Right lobe of liver (tissue), 6 donors: Measurements from ENCODE around the gene SHC2. TPM values are rescaled to one million over a fixed set of nuclear protein-coding genes. Genes with fewer than 3 reads are reported as not detected.

Experiments used
- ATAC-seq, 4 donors: fragments of 200-7000 bp; cut with Tn5 transposase; one replicate each; pipeline ENCODE4 v1.9.1; 2020; ENCODE audit warnings: mild to moderate bottlenecking in 4 of 4, moderate library complexity in 4 of 4
- DNase-seq, 3 donors: peaks; one replicate each; pipeline ENCODE4 v3.0.0-alpha.2; 2020
- H3K27ac ChIP-seq, 3 donors: fragments of 200-600 bp; one replicate each; pipeline ENCODE4 v1.8.0; 2022
- H3K27me3 ChIP-seq, 2 donors: fragments of 200-600 bp; one replicate each; pipeline ENCODE4 v1.8.0; 2022
- H3K36me3 ChIP-seq, 4 donors: fragments of 200-600 bp; sonication (generic) in 1 of 4; one replicate each; pipeline versions ENCODE4 v1.5.1 to v1.8.0; 2017 to 2022; ENCODE audit warnings: control low read depth in 1 of 4
- H3K4me1 ChIP-seq, 4 donors: fragments of 200-600 bp; sonication (generic) in 1 of 4; one replicate each; pipeline versions ENCODE4 v1.5.1 to v1.8.0; 2017 to 2022; ENCODE audit warnings: control low read depth in 1 of 4
- H3K4me3 ChIP-seq, 3 donors: fragments of 200-600 bp; one replicate each; pipeline ENCODE4 v1.8.0; 2022
- H3K9me3 ChIP-seq, 4 donors: fragments of 200-600 bp; sonication (generic) in 1 of 4; one replicate each; pipeline versions ENCODE4 v1.5.1 to v1.8.0; 2017 to 2022; ENCODE audit warnings: control low read depth in 1 of 4
- POLR2A ChIP-seq: fragments of 450-650 bp; IDR thresholded peaks from one replicate; pipeline ENCODE4 v1.6.1; 2017; ENCODE audit warnings: antibody characterized with exemption, mild to moderate bottlenecking
- WGBS: methylation state at CpG from one replicate; pipeline ENCODE4 v1.1.6; 2018; ENCODE audit warnings: low coverage, low lambda C conversion rate; ENCODE audit not compliant: insufficient coverage; ENCODE audit errors: missing lambda C conversion rate; 5-methylcytosine and 5-hydroxymethylcytosine counted together
- intact Hi-C, 2 donors: fragments of 100-400 bp; cut with DNase I; formaldehyde crosslinking; loops; one replicate each; pipeline versions ENCODE4 v1.11.2 to v1.14.1; 2022
- total RNA-seq, 6 experiments: library from RNA; depleted of rRNA in 2 of 6; stranded (reverse); fragments of >200 nt in 2 of 6; fragmentation: NEBNext Ultra II Directional in 3 of 6; extraction: Animal tissue kit (Norgen Biotek cat#: 25700) in 3 of 6; gene quantifications; one replicate each; pipeline versions ENCODE4 v1.1.0 to v1.2.4, GENCODE V29; 2016 to 2023
- TF ChIP-seq, protein P1 (sequence below), 4 donors: fragments of 200-600 bp in 3 of 4; fragments of 450-650 bp in 1 of 4; IDR thresholded peaks; one replicate each; pipeline versions ENCODE4 v1.5.1 to v1.8.0; 2016 to 2022; ENCODE audit warnings: antibody characterized with exemption in 4 of 4, mild to moderate bottlenecking in 2 of 4
- donor health status: DM: no; HTN: yes; CAD: no.
- donor health status: DM: no; HTN: no; CAD: no.
- donor health status: DM: no; HTN: no; CAD: no.
- donor health status: DM: no; HTN: yes; CAD: no.
- donor health status: DM: no; HTN: yes; CAD: no.

SHC2 gene
- total RNA-seq, 6 experiments from 2014 or later, result 48.4 to 69.9 (median 59.1) TPM

DNA sequence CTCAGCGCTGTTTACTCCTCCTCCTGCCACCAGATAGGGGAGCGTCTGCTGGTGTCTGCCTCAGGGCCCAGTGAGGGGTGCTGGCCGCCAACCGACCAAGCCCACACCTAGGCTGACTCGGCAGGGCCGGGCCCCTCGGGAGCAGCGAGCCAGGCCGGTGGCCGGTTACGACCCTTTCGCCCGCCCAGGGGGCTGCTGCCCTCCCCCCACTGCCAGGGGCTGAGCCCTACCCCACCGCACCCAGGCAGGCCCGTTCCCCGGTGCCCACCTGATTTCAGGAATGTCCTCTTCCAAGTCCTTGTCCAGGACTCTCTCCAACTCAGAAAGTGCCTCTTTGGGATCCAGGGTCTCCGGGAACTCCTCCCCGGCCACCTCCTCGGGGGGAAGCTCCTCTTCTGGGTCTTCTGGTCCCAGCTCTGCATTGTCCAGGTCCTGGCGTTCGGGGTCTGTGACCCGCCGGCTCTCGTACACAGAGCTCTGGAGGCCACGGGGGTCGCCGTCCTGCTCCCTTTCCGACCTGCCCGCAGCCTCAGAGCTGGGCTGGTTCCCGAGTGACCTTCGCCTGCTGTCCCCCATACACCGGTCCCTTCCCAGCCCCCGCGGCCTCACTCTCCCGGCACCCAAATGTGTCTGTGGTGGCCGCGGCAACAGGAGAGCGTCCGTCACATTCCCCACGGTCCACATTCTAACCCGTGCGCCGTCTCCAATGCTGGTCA lies 85.3 kb downstream of the SHC2 start:
- Histone ChIP-seq H3K36me3 (no peaks in the 10 kb centered on the region), H3K9me3 (no peaks in the 10 kb centered on the region), H3K27ac (no peak overlapping the region), H3K4me1 (no peaks in the 10 kb centered on the region), H3K4me3 (no peak overlapping the region), H3K27me3 (no peaks in the 10 kb centered on the region)
- DNase-seq (no peak), ATAC-seq (no peak)
- intact Hi-C loops, result no loop called here
- TF ChIP-seq POLR2A, result no peak
- TF ChIP-seq, protein P1, sequence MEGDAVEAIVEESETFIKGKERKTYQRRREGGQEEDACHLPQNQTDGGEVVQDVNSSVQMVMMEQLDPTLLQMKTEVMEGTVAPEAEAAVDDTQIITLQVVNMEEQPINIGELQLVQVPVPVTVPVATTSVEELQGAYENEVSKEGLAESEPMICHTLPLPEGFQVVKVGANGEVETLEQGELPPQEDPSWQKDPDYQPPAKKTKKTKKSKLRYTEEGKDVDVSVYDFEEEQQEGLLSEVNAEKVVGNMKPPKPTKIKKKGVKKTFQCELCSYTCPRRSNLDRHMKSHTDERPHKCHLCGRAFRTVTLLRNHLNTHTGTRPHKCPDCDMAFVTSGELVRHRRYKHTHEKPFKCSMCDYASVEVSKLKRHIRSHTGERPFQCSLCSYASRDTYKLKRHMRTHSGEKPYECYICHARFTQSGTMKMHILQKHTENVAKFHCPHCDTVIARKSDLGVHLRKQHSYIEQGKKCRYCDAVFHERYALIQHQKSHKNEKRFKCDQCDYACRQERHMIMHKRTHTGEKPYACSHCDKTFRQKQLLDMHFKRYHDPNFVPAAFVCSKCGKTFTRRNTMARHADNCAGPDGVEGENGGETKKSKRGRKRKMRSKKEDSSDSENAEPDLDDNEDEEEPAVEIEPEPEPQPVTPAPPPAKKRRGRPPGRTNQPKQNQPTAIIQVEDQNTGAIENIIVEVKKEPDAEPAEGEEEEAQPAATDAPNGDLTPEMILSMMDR (IDR thresholded peaks at IDR 0.05), result no peak
- WGBS, result 60% methylated on average over 8 of the region's 43 CpGs

DNA sequence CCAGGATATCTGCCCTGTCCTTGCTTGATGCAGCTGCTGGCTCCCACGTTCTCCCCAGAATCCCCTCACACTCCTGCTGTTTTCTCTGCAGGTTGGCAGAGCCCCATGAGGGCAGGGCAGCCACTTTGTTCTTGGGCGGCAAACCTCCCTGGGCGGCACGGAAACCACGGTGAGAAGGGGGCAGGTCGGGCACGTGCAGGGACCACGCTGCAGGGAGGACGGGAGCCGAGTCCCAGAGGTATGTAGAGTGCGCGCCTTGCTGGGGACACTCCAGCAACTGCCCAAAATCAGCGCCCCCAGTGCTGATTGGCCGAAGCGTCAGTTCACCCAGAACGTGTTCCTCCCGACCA lies 86.0 kb downstream of the SHC2 start:
- Histone ChIP-seq H3K4me3 (no peak overlapping the region), H3K4me1 (no peaks in the 10 kb centered on the region), H3K27ac (no peak overlapping the region), H3K27me3 (no peaks in the 10 kb centered on the region), H3K9me3 (no peaks in the 10 kb centered on the region), H3K36me3 (no peaks in the 10 kb centered on the region)
- ATAC-seq, result no peak
- TF ChIP-seq, protein P1 (IDR thresholded peaks at IDR 0.05), result no peak
- no peak for TF ChIP-seq POLR2A
- WGBS, result 41% methylated on average over 8 of the region's 17 CpGs
- intact Hi-C loops, result no loop called here
- no peak for DNase-seq

DNA sequence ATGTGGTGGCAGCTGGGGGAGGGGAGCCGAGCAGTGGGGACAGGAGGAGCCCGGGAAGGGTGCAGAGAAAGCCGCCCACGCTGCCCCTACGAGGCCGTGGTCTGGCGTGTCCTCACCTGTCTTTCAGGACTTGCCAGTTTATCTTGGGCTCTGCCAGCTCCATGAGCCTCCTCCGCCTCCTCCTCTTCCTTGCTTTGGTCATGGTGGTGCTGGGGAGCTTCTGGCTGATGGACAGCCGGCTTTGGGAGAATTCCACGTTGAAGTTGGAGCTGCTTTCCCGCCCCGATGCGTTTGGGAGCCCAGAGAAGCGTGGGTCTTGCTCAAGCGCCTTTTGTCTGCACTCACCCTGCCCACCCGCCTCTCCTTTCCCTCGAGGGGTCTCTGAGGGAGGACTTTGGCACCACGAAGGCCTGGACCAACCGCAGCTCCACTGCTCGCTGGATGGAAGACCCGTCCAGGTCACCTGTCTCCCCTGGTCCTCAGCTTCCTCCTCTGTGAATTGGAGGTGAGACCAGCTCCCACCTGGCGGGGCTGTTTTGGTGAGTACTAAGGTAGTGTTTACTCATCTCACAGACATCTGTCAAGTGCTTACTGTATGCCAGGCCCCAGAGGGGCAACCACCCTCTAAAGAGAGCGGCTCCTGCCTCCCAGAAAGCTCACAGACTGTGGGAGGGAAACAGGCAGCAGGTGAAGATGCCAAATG lies 86.5 kb downstream of the SHC2 start:
- Histone ChIP-seq H3K27me3 (no peaks in the 10 kb centered on the region), H3K36me3 (no peaks in the 10 kb centered on the region), H3K27ac (no peak overlapping the region), H3K4me1 (no peaks in the 10 kb centered on the region), H3K4me3 (no peak overlapping the region), H3K9me3 (no peaks in the 10 kb centered on the region)
- ATAC-seq, result no peak
- TF ChIP-seq POLR2A, result no peak
- TF ChIP-seq, protein P1 (IDR thresholded peaks at IDR 0.05), result no peak
- DNase-seq, result no peak
- WGBS, result 50% methylated on average over 7 of the region's 23 CpGs
- intact Hi-C loops, result no loop called here

DNA sequence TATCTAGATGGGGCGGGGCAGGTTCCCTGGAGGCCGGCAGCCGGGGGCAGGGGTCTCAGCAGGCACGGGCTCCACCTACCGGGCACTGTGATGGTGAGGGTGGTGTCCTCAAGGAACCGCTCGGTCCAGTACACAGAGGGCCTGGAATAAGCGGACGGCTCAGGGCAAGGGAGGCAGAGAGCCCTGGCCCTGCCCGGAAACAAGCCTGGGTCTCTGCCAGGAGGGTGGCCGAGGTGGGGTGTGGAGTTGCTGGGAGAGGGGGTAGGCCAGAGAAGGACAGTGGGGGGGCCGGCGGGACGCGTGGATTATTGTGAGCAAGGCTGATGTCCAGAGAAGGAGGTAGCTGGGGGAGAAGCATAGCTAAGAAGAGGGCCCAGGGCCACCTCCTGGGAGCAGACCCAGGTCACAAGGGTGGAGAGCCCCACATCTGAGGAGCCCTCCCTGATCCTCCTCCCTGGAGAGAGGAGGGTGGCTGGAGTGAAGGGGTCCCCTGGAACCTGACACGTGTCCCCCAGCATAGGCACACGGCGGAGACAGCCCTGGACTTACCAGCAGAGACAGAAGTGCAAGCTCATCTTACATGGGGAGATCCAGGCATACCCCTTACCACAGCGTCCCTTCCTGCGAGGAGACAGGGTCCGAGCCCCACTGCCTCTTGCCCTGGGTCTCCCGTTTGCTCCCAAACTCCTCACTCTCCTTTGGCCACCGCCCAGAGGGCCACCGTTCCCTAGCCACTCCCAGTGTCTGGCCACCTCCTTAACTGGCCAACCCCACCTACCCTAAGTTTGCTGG lies 87.2 kb downstream of the SHC2 start:
- Histone ChIP-seq H3K36me3 (no peaks in the 10 kb centered on the region), H3K4me3 (no peak overlapping the region), H3K4me1 (no peaks in the 10 kb centered on the region), H3K9me3 (no peaks in the 10 kb centered on the region), H3K27ac (no peak overlapping the region), H3K27me3 (no peaks in the 10 kb centered on the region)
- no peak for ATAC-seq
- no peak for DNase-seq
- no peak for TF ChIP-seq POLR2A
- TF ChIP-seq, protein P1 (IDR thresholded peaks at IDR 0.05), result no peak
- 63% methylated on average over 11 of the region's 24 CpGs for WGBS
- intact Hi-C loops, result no loop called here
